H1 (cell line): ENCODE data around the gene MAPK8. TPM values are rescaled to one million over a fixed set of nuclear protein-coding genes. Genes with fewer than 3 reads are reported as not detected.

ENCODE experiments used
- ASH2L ChIP-seq: fragments of 200-600, 300-600 bp; sonication (generic); IDR thresholded peaks from one replicate; pipeline ENCODE4 v1.7.1; 2017; ENCODE audit warnings: low read length
- EZH2 ChIP-seq: fragments of 200-600 bp; sonication (generic); IDR thresholded peaks from 2 replicates; pipeline ENCODE4 v1.7.1; 2012; ENCODE audit warnings: low read depth, mild to moderate bottlenecking, moderate library complexity, low read length, inconsistent platforms; ENCODE audit not compliant: severe bottlenecking
- JUND ChIP-seq: IDR thresholded peaks from 2 replicates; pipeline ENCODE4 v1.6.1; 2011; ENCODE audit warnings: mild to moderate bottlenecking, improper control_type of control experiment, low read length
- SIX5 ChIP-seq: IDR thresholded peaks from 2 replicates; pipeline ENCODE4 v1.6.1; 2011; ENCODE audit warnings: mild to moderate bottlenecking, low read depth, low read length
- SRF ChIP-seq: IDR thresholded peaks from 2 replicates; pipeline ENCODE4 v1.6.1; 2011; ENCODE audit warnings: mild to moderate bottlenecking, low read depth, low read length, moderate library complexity
- TCF12 ChIP-seq: IDR thresholded peaks from 2 replicates; pipeline ENCODE4 v1.6.1; 2011; ENCODE audit warnings: low read depth, mild to moderate bottlenecking, low read length
- polyA plus RNA-seq, 7 experiments: library from polyadenylated mRNA; depleted of rRNA in 3 of 7; stranded (reverse) in 5 of 7; unstranded in 2 of 7; fragments of >200 nt in 5 of 7; fragments of 200-250 nt in 2 of 7; gene quantifications; 1 replicate in 5 of 7; 2 replicates in 1 of 7; 4 replicates in 1 of 7; pipeline versions ENCODE4 v1.2.1 to v1.2.3, GENCODE V29; 2011 to 2013; ENCODE audit warnings: missing spikeins in 2 of 7, mixed read lengths in 2 of 7
- total RNA-seq: library from RNA; stranded (reverse); fragmentation: NEBNext Ultra II Directional; extraction: Animal tissue kit (Norgen Biotek cat#: 25700); gene quantifications from 2 replicates; pipeline ENCODE4 v1.2.1, GENCODE V29; 2021

MAPK8 gene
- total and polyA plus RNA-seq, 2 of the 8 experiments (the other 6 are each of a cell fraction or from before 2014, with no cell fraction given): 23.3 to 71.3 TPM

GRCh38 chr10:48336978-48337599, 30.6 kb downstream of the MAPK8 start (continued):
- TF ChIP-seq SRF: no peak
- TF ChIP-seq SIX5: no peak
- no peak for TF ChIP-seq JUND
- TF ChIP-seq EZH2: no peak
- TF ChIP-seq TCF12: no peak
- no peak for TF ChIP-seq ASH2L
